Amniotic stem cell (primary cell): ENCODE data around the gene CTNNA3.

ENCODE experiments used
- DNase-seq: peaks from one replicate; lab custom pipeline; 2025; lab: John Stamatoyannopoulos, UW

The CTNNA3 gene

GRCh38 chr10:66292456-66292855 is 1403.5 kb downstream of the CTNNA3 start:
- DNase-seq, result no peak

- DNase-seq, result no peak
Observed at GRCh38 chr10:66291133-66291532, 1404.9 kb downstream of the CTNNA3 start.

GRCh38 chr10:66284621-66285020 is 1411.4 kb downstream of the CTNNA3 start:
- no peak for DNase-seq

GRCh38 chr10:66283874-66284464 is 1412.0 kb downstream of the CTNNA3 start:
- DNase-seq, result no peak

GRCh38 chr10:66283064-66283463 is 1412.9 kb downstream of the CTNNA3 start:
- no peak for DNase-seq

GRCh38 chr10:66281327-66281726 is 1414.7 kb downstream of the CTNNA3 start:
- DNase-seq, result no peak

- DNase-seq, result no peak
Observed at GRCh38 chr10:66277481-66277880, 1418.5 kb downstream of the CTNNA3 start.

GRCh38 chr10:66273966-66274519 is 1422.0 kb downstream of the CTNNA3 start:
- no peak for DNase-seq

- no peak for DNase-seq
Observed at GRCh38 chr10:66265398-66265797, 1430.6 kb downstream of the CTNNA3 start.

- no peak for DNase-seq
Observed at GRCh38 chr10:66259836-66260235, 1436.2 kb downstream of the CTNNA3 start.

- no peak for DNase-seq
Observed at GRCh38 chr10:66258693-66259092, 1437.3 kb downstream of the CTNNA3 start.

GRCh38 chr10:66257801-66258200 is 1438.2 kb downstream of the CTNNA3 start:
- DNase-seq, result no peak

GRCh38 chr10:66252986-66253385 is 1443.0 kb downstream of the CTNNA3 start:
- DNase-seq, result no peak

- no peak for DNase-seq
Observed at GRCh38 chr10:66246177-66246576, 1449.8 kb downstream of the CTNNA3 start.

GRCh38 chr10:66244953-66245352 is 1451.0 kb downstream of the CTNNA3 start:
- DNase-seq, result no peak

- no peak for DNase-seq
Observed at GRCh38 chr10:66242885-66243284, 1453.1 kb downstream of the CTNNA3 start.

- DNase-seq, result no peak
Observed at GRCh38 chr10:66239062-66239461, 1456.9 kb downstream of the CTNNA3 start.

- DNase-seq, result no peak
Observed at GRCh38 chr10:66238343-66238742, 1457.7 kb downstream of the CTNNA3 start.

GRCh38 chr10:66234872-66235271 is 1461.1 kb downstream of the CTNNA3 start:
- no peak for DNase-seq

- DNase-seq, result no peak
Observed at GRCh38 chr10:66228887-66229286, 1467.1 kb downstream of the CTNNA3 start.

- DNase-seq, result no peak
Observed at GRCh38 chr10:66223656-66224055, 1472.3 kb downstream of the CTNNA3 start.

- DNase-seq, result no peak
Observed at GRCh38 chr10:66222462-66223046, 1473.4 kb downstream of the CTNNA3 start.

- no peak for DNase-seq
Observed at GRCh38 chr10:66218981-66219587, 1476.9 kb downstream of the CTNNA3 start.
